ENCODE results near the gene WWOX. TPM values are rescaled to one million over a fixed set of nuclear protein-coding genes. Genes with fewer than 3 reads are reported as not detected.
"Not testable (repeated sequence)": the region's sequence is repeated elsewhere in the genome, so short reads cannot be mapped to it uniquely, and the experiment has no call there.

Gene WWOX
- total RNA-seq, 1 donor from 2014 or later = 11.2 TPM

DNA sequence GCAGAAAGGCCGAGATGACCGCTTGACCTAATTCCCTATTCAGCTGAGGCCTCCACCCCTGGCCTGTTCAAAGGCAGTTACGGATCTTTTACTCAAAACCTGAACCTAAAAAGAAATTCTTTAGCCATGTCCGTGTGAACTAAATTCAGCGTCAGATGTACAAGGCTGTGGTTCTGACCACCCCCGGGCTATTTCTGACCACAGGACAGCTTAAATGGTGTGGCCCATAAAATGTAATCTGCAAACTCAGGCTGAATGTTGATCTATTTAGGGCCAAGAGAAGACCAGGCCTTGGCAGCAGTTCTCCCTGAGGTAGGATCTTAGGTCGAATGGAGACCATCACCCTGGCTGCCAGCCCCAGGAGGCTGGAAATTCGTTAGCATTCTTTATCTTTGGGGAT is 485.5 kb downstream of the WWOX start:
- no peak for ATAC-seq

DNA sequence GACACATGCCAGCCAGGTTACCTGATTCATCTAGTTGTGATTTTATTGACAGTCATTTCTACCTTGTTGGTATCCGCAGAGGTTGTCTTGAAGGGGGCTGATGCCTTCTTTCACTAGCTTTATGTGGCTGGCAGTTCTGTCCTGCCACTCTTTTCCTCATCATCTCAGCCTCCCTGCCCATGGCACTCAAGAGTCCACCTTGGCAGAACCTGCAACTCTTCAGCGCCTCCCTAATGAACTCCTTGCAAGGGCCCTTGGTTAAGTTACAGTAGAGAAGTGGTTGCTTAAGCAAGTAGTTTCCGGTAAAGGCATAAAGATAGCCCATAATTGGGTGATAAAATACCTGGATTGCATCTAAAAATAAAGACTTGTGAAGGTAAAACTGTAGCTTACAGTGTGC is 489.9 kb downstream of the WWOX start:
- ATAC-seq = no peak

GRCh38 chr16:78591682-78592103 is 492.2 kb downstream of the WWOX start:
- no peak for ATAC-seq

DNA sequence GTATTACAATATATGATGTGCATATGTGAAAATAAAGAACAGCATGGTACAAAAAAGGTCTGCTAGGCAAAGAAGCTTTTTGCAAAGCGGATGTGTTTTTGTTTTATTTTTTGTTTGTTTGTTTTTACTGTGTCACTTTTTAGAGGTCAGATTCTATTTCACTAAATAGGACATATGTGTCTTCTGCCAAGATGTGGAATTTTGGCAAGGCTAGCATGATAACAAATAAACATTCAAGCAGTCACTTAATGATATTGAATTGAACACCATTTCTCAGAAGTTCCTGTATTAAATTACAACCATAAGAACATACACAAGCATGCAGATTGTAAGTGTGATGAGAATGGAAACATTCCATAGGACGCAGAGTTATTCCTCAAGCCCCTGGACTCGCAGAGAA is 492.7 kb downstream of the WWOX start:
- ATAC-seq = no peak

- no peak for ATAC-seq
These were observed 493.9 kb downstream of the WWOX start for GRCh38 chr16:78593352-78593751.

DNA sequence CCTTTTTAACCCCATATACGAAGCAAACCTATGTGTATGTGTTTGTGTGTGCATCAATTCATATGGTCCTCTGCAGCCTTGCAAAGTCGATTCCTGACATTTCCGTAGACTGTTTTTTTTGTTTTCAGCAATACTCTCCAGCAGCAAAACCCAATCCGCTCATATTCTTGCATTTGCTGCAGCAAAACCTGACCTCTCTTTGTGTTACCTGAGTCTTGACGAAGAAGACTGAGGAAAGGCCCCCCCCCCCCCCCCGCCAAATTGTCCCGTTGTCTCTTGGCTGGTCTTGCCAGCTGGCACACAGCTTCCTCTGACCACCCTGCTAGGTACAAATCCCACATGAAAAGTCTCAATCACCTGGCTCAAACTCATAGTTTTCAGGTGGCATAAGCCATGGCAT is 494.7 kb downstream of the WWOX start:
- no peak for ATAC-seq

DNA sequence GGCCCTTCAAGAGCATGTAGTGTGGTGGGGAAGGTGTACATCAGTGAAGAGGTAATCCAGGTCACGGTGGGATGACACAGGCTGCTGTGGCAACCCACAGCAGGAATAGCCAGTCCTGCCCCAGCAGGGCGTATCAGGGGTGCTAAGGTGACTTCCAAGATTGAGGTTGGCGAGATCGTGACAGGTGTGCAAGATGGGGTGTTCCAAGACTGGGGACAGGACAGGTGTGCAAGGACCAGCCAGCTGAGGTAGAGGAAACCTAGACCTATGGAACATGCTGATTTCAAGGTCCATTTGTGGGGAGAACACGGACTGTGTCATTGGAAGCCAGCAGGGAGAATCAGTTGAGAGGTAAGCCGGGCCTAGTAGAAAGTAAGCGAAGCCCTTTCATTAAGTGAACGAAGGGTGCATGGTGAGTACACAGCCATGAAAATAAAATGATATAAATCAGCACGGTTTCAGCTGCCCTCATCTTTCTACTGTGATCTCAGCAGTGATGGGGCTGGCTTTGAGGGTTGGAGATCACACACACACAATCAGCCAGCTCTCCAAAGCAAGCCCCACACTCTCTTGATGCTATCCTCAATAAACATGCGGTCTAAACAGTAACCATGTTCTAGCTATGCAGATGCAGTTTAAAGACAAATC is 497.0 kb downstream of the WWOX start:
- ATAC-seq = no peak

- no peak for ATAC-seq
These were observed 497.6 kb downstream of the WWOX start for GRCh38 chr16:78596996-78597422.

DNA sequence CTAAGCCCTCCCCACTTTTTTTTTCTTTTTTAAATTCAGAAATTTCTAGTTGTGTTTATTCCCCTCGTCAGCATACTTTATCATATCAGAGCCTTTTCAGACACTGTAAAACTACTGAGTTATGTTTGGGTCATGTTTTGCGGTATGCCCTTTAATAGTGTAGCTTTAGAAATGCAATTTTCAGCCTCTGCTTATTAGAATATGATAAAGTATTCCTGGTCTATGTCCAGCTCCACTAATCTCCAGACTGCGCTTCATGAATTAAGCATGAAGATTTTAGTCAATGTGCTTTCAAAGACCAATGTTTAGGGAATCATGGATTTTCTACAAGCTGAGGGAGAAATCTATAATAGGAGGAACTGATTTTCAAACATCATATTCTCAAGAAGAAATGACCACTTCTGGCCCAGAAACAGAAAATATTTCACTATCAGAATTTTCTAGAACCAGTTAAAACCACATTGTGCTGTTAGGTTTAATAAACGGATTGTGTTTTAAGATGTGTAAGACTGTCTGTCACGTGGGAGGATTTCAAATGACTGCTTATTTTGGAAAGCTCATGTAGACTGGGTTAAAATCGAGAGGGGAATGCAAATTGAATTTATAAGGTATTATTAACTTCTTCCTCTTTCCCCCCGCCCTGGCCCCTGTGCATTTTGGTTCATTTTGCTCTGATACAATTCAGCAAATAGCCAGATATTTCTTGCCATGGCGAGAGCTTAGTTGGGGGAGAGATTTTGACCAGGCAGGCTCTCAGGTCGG is 498.5 kb downstream of the WWOX start:
- ATAC-seq = no peak

- ATAC-seq = no peak
These were observed 499.8 kb downstream of the WWOX start for GRCh38 chr16:78599271-78599670.

- not testable (repeated sequence) for ATAC-seq
These were observed 505.1 kb downstream of the WWOX start for GRCh38 chr16:78604423-78605062.

DNA sequence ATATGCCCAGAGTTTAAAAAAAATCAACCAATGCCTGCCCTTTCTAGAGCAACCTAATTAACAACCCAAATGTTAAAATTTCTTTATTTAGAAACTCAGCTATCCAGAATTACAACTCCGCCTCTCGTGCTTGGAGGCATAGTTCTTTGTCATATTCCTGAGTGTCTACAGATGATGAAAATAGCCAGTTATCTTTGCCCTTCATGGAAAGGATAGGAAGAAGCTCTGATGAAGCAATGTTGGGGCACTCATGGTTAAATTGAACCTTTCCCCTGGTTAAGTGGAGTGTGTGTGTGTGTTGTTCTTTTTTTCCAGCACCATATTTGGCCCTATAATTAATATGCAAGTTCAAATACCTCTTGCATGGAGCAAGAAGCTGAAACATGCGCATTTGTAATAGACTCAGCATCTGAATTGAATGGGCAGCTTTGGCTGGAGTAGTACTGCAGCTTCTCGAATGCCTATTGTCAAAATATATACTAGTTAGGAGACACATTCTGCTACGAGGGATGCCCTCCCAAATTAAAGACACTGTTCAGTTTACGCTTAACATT is 506.2 kb downstream of the WWOX start:
- ATAC-seq = no peak

DNA sequence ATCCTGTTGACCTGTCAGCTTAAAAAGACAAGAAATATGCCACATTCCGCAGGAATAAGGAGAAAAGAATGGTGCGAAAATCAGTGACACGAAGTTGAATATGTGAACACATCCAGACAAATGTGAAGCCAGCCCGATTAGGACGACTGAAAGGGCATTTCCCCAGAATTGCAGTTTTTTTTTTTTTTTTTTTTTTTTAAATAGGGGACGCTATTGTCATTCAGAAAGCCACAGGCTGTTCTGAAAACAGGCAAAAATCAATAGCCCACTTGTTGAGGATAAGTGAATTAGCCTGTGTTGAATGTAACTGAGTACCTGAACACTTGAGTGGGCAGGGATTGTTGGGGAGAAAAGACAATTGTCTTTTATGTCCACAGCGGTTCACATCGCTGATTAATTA is 507.1 kb downstream of the WWOX start:
- no peak for ATAC-seq

GRCh38 chr16:78607022-78607421 is 507.6 kb downstream of the WWOX start:
- ATAC-seq = no peak

- no peak for ATAC-seq
These were observed 508.0 kb downstream of the WWOX start for GRCh38 chr16:78607465-78607864.

DNA sequence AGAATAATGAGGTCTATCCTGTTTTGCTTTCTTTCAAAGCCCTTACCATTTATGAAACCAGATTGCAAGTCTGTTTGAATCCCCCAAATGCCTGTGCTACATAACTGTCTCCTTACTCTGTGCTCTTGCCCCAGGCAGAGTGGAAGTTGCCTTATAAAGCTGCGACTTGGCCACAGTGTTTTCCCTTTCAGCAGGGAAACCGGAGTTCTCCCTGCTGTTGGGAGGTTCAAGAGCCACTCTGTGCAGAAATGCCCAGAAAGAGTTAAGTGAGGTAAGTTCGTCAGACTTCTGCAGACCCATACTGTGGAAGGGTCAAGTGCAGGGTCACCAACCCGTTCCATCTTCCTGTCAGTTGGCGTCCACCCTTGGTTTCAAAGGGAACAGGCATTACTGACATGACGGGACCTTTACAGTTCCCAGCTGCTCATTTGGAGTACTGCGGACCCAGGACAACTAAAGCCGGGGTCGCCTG is 508.9 kb downstream of the WWOX start:
- no peak for ATAC-seq

- ATAC-seq = no peak
These were observed 510.2 kb downstream of the WWOX start for GRCh38 chr16:78609402-78610274.

DNA sequence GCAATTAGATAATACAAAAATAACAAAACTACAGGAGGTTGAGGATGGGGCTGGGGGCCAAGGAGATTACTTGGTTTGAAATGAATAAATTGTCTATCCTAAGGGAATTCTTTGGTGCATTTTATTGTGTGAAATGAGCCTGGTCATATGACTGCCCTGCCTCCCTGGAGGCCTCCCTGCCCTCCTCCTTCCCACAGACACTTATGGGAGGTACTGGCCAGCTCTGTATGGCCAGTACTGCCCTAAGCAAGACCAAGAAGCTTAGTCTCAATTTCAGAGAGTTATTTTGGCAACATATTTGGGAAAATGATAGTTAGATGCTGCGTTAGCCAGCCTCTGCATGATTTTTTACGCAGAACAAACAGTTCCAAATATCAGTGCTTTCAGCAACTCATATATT is 511.9 kb downstream of the WWOX start:
- no peak for ATAC-seq

- no peak for ATAC-seq
These were observed 520.4 kb downstream of the WWOX start for GRCh38 chr16:78619811-78620210.

- no peak for ATAC-seq
These were observed 520.8 kb downstream of the WWOX start for GRCh38 chr16:78620291-78620690.

DNA sequence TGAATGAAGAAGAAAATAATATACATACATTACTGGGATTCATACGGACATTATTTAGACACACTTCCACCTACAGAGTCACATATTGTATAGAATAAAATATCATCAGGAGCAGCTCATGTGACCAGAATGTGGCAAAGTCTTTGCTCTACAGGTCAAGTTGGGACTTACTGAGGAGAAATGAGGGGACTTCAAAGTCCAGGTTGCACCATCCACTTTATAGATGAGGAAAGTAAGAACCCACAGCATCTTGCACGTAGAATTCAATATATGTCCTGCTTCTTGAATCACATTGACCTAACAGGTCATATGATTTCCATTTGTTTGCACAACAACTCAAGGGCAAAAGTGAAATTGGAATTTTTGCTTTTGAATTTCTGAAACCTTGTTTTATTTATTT is 524.3 kb downstream of the WWOX start:
- ATAC-seq = no peak

DNA sequence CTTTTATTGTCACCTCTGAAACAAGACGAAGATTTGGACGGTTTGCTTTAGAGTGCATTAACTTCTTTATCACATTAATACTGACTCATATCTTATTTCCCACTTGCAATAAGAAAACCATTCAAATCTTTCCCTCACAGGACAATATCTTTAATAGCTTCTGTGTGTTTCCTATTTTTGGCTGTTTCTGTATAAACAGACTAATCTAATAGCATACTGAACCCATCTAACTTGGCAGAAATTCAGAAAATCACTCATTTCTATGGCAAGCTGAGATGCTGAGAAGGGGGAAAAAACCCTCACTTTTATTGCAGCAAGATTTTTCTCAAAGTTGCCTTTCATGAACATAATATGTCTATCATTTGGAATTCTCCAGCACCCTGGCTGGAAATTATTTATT is 524.9 kb downstream of the WWOX start:
- no peak for ATAC-seq
